ENCODE results near the gene BTNL8.

BTNL8 gene

GRCh38 chr5:180920710-180921109, 21.8 kb downstream of the BTNL8 start:
- no peak for TF ChIP-seq CTCF (IDR thresholded peaks at IDR 0.05; ENCODE audit: control insufficient read depth, extremely low read depth, insufficient read depth)
- H3K4me3 ChIP-seq (ENCODE audit: low read depth, low read length) = no peak overlapping the region
- DNase-seq (ENCODE audit: low read depth) = no peak

- no peak for TF ChIP-seq CTCF (IDR thresholded peaks at IDR 0.05; ENCODE audit: control insufficient read depth, extremely low read depth, insufficient read depth)
- no peak overlapping the region for H3K4me3 ChIP-seq (ENCODE audit: low read depth, low read length)
- no peak for DNase-seq (ENCODE audit: low read depth)
These were observed 24.0 kb downstream of the BTNL8 start for GRCh38 chr5:180922932-180923331.

GRCh38 chr5:180932660-180933059, 33.7 kb downstream of the BTNL8 start:
- TF ChIP-seq CTCF (IDR thresholded peaks at IDR 0.05; ENCODE audit: control insufficient read depth, extremely low read depth, insufficient read depth) = no peak
- no peak for DNase-seq (ENCODE audit: low read depth)
- no peak overlapping the region for H3K4me3 ChIP-seq (ENCODE audit: low read depth, low read length)

- DNase-seq (ENCODE audit: low read depth) = no peak
- no peak overlapping the region for H3K4me3 ChIP-seq (ENCODE audit: low read depth, low read length)
- TF ChIP-seq CTCF (IDR thresholded peaks at IDR 0.05; ENCODE audit: control insufficient read depth, extremely low read depth, insufficient read depth) = no peak
These were observed 36.2 kb downstream of the BTNL8 start for GRCh38 chr5:180935203-180935602.

- no peak for TF ChIP-seq CTCF (IDR thresholded peaks at IDR 0.05; ENCODE audit: control insufficient read depth, extremely low read depth, insufficient read depth)
- DNase-seq (ENCODE audit: low read depth) = no peak
- no peak overlapping the region for H3K4me3 ChIP-seq (ENCODE audit: low read depth, low read length)
These were observed 39.3 kb downstream of the BTNL8 start for GRCh38 chr5:180938294-180938693.

- TF ChIP-seq CTCF (IDR thresholded peaks at IDR 0.05; ENCODE audit: control insufficient read depth, extremely low read depth, insufficient read depth) = no peak
- DNase-seq (ENCODE audit: low read depth) = no peak
- no peak overlapping the region for H3K4me3 ChIP-seq (ENCODE audit: low read depth, low read length)
These were observed 51.5 kb downstream of the BTNL8 start for GRCh38 chr5:180950291-180950949.

GRCh38 chr5:180959661-180960060, 60.7 kb downstream of the BTNL8 start:
- no peak for TF ChIP-seq CTCF (IDR thresholded peaks at IDR 0.05; ENCODE audit: control insufficient read depth, extremely low read depth, insufficient read depth)
- no peak for DNase-seq (ENCODE audit: low read depth)

More at GRCh38 chr5:180959661-180960060, 60.7 kb downstream of the BTNL8 start:
- H3K4me3 ChIP-seq (ENCODE audit: low read depth, low read length) = no peak overlapping the region
